ENCODE results near the gene DMAC2. TPM values are rescaled to one million over a fixed set of nuclear protein-coding genes. Genes with fewer than 3 reads are reported as not detected.
A peak's percentile ranks its signal among the peaks of the same experiment; 100 is the strongest.

DMAC2 gene
- total RNA-seq, 4 donors from 2014 or later = 28.8 to 38.7 (median 35.7) TPM

- Histone ChIP-seq H3K27me3 (no peaks in the 10 kb centered on the region), H3K9me3 (no peaks in the 10 kb centered on the region), H3K36me3 (peaks cover 0 to 23% (median 0%) of the 10 kb centered on the region in 3 donors), H3K4me1 (peaks cover 0 to 70% (median 18%) of the 10 kb centered on the region in 4 donors), H3K4me3 (no peak overlapping the region), H3K27ac (no peak overlapping the region)
- WGBS, 2 donors = 68 to 80% methylated on average over 4 of the region's 4 CpGs
- no peak for DNase-seq (ENCODE audit: low spot score in 2 of 2)
- no peak for TF ChIP-seq CTCF (IDR thresholded peaks at IDR 0.05)
- TF ChIP-seq POLR2A (IDR thresholded peaks at IDR 0.05) = no peak
- TF ChIP-seq EP300 (IDR thresholded peaks at IDR 0.05) = no peak
Observed at GRCh38 chr19:41401483-41401882, 38.2 kb downstream of the DMAC2 start.

- H3K4me1 ChIP-seq = peaks cover 0 to 69% (median 23%) of the 10 kb centered on the region in 4 donors
- 80 to 91% methylated on average over 2 of the region's 2 CpGs for WGBS, 2 donors
- TF ChIP-seq CTCF (IDR thresholded peaks at IDR 0.05) = no peak
- no peak for TF ChIP-seq EP300 (IDR thresholded peaks at IDR 0.05)
- no peak for TF ChIP-seq POLR2A (IDR thresholded peaks at IDR 0.05)
Observed at GRCh38 chr19:41399525-41399924, 40.2 kb downstream of the DMAC2 start.

GRCh38 chr19:41399091-41399490 is 40.6 kb downstream of the DMAC2 start:
- Histone ChIP-seq H3K9me3 (no peaks in the 10 kb centered on the region), H3K4me1 (peaks cover 0 to 69% (median 23%) of the 10 kb centered on the region in 4 donors)
- DNase-seq (ENCODE audit: low spot score in 2 of 2) = no peak

More at GRCh38 chr19:41399525-41399924, 40.2 kb downstream of the DMAC2 start:
- Histone ChIP-seq H3K27me3 (no peaks in the 10 kb centered on the region), H3K27ac (no peak overlapping the region), H3K4me3 (no peak overlapping the region), H3K36me3 (peaks cover 0 to 19% (median 0%) of the 10 kb centered on the region in 3 donors), H3K9me3 (no peaks in the 10 kb centered on the region)
- no peak for DNase-seq (ENCODE audit: low spot score in 2 of 2)

GRCh38 chr19:41398598-41398997 is 41.1 kb downstream of the DMAC2 start:
- Histone ChIP-seq H3K4me3 (peak overlapping the region; percentile 74 to 99 (median 96)), H3K27ac (peak overlapping the region in 3 of 4 donors; percentile 91 to 97 (median 93)), H3K36me3 (peaks cover 0 to 19% (median 0%) of the 10 kb centered on the region in 3 donors), H3K9me3 (no peaks in the 10 kb centered on the region), H3K4me1 (peaks cover 0 to 68% (median 23%) of the 10 kb centered on the region in 4 donors), H3K27me3 (no peaks in the 10 kb centered on the region)
- DNase-seq (ENCODE audit: low spot score in 2 of 2) = no peak
- no peak for TF ChIP-seq CTCF (IDR thresholded peaks at IDR 0.05)
- 55 to 65% methylated on average over 3 of the region's 3 CpGs for WGBS, 2 donors

More at GRCh38 chr19:41399091-41399490, 40.6 kb downstream of the DMAC2 start:
- Histone ChIP-seq H3K4me3 (peak overlapping the region in 1 of 4 donors; percentile 96), H3K36me3 (peaks cover 0 to 19% (median 0%) of the 10 kb centered on the region in 3 donors), H3K27me3 (no peaks in the 10 kb centered on the region), H3K27ac (peak overlapping the region in 1 of 4 donors; percentile 97)
- TF ChIP-seq CTCF (IDR thresholded peaks at IDR 0.05) = no peak
- no peak for TF ChIP-seq EP300 (IDR thresholded peaks at IDR 0.05)
- no peak for TF ChIP-seq POLR2A (IDR thresholded peaks at IDR 0.05)
- WGBS, 2 donors = 84 to 94% methylated on average over 3 of the region's 3 CpGs

- H3K4me3 ChIP-seq = peak overlapping the region; percentile 74 to 99 (median 96)
- TF ChIP-seq CTCF (IDR thresholded peaks at IDR 0.05) (no peak), EP300 (IDR thresholded peaks at IDR 0.05) (no peak)
- 0 to 1% methylated on average over 5 of the region's 5 CpGs for whole genome bisulfite sequencing, 2 donors
- H3K27me3 ChIP-seq = no peaks in the 10 kb centered on the region
- H3K9me3 ChIP-seq = no peaks in the 10 kb centered on the region
- no peak for DNase-seq (ENCODE audit: low spot score in 2 of 2)
- peak overlapping the region; percentile 87 to 97 (median 92) for H3K27ac ChIP-seq
- peaks cover 0 to 13% (median 0%) of the 10 kb centered on the region in 3 donors for H3K36me3 ChIP-seq
- peaks cover 0 to 62% (median 23%) of the 10 kb centered on the region in 4 donors for H3K4me1 ChIP-seq
Observed at GRCh38 chr19:41398050-41398418, 41.7 kb downstream of the DMAC2 start.
